ENCODE measurements around the gene PCSK2. TPM values are rescaled to one million over a fixed set of nuclear protein-coding genes. Genes with fewer than 3 reads are reported as not detected.

Gene PCSK2
- polyA plus RNA-seq, 1 donor, result 0.20 TPM

DNA sequence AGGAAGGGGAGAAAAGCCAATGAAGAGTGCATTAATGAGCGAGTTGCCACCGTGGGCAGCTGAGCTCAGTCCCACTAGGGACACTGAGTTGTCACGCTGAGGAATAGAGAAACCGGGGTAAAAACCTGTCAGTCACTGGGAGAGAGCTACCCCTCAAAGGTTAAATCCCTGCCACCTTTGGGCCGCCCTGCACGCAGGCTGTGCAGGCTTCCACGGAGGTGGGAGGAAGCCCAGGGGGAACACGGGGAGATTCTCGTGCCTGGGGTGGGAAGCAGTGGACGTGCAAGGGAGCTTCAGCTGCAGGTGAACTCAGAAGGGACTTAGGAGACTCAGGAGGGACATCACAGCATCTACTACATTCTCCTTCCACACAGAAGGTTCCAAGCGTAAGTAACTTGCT is 253.9 kb downstream of the PCSK2 start:
- no peak for DNase-seq (ENCODE audit: low read depth)

DNA sequence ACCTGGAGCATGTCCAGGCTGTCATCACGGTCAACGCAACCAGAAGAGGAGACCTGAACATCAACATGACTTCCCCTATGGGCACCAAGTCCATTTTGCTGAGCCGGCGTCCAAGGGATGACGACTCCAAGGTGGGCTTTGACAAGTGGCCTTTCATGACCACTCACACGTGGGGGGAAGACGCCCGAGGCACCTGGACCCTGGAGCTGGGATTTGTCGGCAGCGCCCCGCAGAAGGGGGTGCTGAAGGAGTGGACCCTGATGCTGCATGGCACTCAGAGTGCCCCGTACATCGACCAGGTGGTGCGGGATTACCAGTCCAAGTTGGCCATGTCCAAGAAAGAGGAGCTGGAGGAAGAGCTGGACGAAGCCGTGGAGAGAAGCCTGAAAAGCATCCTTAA is 254.8 kb downstream of the PCSK2 start:
- no peak for DNase-seq (ENCODE audit: low read depth)

- DNase-seq (ENCODE audit: low read depth), result no peak
Observed at GRCh38 chr20:17482536-17482935, 255.7 kb downstream of the PCSK2 start.

- no peak for DNase-seq (ENCODE audit: low read depth)
Observed at GRCh38 chr20:17485017-17485416, 258.2 kb downstream of the PCSK2 start.

GRCh38 chr20:17488916-17489600 is 262.2 kb downstream of the PCSK2 start:
- DNase-seq (ENCODE audit: low read depth), result no peak

GRCh38 chr20:17490501-17490900 is 263.7 kb downstream of the PCSK2 start:
- DNase-seq (ENCODE audit: low read depth), result no peak

- no peak for DNase-seq (ENCODE audit: low read depth)
Observed at GRCh38 chr20:17491041-17491440, 264.2 kb downstream of the PCSK2 start.

GRCh38 chr20:17491488-17491887 is 264.6 kb downstream of the PCSK2 start:
- DNase-seq (ENCODE audit: low read depth), result no peak

DNA sequence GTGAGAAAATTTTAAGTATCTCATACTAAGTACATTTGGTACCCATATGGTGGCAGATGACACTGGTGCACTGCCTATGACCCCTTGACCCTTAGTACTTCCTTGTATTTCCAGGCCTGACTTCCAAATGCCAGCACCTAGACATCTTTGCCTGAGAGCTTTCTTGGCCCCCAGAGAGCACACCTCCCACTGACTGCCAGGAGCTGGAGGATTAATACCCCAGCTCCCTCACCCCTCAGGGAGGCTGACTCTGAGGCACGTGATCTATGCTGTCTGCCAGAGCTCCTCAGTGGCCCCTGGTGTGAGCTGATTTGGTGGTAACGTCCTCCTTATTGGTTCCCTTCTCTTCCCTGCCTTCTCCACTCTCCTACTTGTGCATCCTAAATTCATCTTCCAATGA is 266.3 kb downstream of the PCSK2 start:
- no peak for DNase-seq (ENCODE audit: low read depth)

DNA sequence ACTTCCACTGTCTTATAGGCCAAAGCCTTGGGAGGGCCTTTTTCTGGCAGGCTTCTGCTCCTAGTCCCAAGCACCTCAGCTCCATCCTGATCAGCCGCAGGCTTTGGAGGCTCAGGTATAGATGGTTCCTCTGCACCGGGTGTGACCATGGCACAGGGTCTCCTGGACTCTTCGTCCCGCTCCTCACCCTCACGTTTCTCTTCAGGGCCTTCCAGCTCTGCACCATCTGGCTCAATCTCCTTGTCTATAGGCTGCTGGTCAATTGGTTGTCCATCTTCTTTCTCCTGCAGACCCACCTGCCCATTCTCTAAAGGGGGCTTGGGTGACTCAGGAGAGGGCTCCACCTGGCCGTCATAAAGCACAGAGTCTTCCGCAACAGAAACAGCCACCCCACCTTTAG is 267.4 kb downstream of the PCSK2 start:
- no peak for DNase-seq (ENCODE audit: low read depth)

GRCh38 chr20:17495826-17496225 is 269.0 kb downstream of the PCSK2 start:
- no peak for DNase-seq (ENCODE audit: low read depth)

DNA sequence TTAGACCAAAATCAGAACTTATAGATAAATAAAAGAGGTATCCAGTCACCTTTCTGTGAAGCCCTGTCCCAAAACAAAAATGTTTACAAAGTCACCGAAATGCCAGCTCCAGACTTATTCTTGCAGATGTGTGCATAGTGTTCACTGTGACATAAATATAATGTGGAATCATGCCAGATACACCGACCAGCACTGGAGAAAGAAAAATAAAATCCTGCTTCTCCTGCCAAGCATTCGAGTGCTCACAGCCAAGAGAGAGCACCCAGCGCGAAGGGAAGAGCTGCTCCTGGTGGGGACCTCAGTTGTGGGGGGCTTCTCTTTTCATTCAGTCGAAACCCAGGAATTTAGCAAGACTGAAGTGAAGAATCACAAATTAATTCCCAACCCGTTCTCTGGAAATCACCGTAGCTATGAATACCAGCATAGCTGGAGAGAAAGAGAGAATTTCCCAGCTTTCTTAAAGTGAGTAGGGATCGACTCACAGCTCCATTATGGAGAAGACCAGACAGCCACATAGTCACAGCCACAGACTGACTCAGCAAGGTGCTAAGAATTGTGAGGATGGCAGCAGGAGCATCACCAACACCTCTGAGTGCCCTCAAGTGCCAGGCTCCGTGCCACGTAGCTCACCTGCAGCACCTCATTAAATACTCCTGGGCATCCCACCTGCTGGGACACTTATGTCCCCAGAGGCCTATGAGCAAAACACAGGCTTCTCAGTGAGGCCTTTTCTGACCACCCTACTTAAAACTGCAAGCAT is 271.2 kb downstream of the PCSK2 start:
- no peak for DNase-seq (ENCODE audit: low read depth)

DNA sequence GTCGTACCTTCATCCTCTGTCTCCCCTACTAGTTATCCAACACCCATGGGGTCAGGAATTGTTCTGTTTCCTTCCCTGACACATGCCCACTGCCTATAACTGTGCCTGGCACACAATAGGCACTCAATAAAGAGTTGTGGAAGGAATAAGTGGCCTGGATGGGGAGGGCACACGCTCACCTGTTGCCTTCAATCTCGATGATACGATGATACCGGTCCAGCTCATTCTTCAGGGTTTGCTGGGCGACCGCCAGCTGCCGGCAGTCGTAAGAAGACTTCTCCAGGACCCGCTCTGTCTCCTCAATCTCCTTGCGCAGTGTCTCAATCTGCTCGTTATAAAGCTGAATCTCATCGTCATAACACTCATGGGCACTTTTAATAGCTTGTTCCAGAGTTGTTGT is 271.8 kb downstream of the PCSK2 start:
- DNase-seq (ENCODE audit: low read depth), result no peak

DNA sequence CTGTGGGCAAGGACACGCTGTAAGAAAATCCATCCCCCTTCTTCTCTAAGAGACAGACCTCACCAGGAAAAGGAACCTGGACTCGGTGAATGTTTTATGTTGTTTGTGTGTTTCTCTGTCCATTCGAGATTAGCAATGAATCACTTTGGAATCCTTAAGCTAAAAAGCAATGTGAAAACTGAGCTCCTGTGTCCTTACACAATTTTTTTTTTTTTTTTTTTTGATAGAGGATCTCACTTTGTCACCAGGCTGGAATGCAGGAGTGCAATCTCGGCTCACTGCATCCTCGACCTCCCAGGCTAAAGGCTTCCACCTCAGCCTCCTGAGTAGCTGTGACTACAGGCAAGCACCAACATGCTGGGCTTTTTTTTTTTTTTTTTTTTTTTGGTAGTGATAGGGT is 272.2 kb downstream of the PCSK2 start:
- no peak for DNase-seq (ENCODE audit: low read depth)

- DNase-seq (ENCODE audit: low read depth), result no peak
Observed at GRCh38 chr20:17500271-17500670, 273.4 kb downstream of the PCSK2 start.

DNA sequence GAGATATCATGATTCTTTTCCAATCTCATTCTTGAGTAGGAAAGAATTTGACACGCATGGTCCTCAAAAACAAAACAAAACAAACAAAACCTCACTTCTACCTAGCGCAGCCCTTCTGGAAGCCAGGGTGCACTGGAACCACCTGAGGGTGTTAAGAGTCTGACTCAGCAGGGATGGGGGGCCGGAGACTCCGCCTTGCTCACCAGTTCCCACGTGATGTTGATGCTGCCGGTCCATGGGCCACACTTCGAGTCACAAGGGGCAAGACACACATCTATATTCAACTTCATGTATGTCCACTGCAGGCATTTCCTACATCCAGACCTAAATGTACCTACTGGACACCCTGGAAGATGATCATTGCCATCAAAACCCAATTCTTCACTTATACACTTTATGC is 274.0 kb downstream of the PCSK2 start:
- no peak for DNase-seq (ENCODE audit: low read depth)

DNA sequence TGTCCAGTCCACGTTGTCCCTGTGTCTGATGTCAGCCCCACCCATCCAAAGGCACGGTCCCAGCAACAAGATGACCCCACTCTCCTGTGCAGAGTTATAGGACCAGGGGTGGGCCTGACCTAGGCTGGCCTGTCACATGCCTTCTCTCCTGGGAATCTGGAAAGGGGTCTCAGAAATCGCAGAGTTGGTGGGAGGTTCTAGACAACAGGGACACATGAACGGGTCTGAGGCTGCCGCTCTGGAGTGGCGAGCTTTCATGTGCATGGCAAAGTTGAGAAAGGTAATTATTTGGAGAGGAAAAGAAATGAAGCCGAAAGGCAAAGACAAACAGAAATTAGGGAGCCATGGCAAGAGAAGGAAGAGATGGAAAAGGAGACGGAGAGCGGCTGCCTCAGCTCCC is 274.9 kb downstream of the PCSK2 start:
- DNase-seq (ENCODE audit: low read depth), result no peak

DNA sequence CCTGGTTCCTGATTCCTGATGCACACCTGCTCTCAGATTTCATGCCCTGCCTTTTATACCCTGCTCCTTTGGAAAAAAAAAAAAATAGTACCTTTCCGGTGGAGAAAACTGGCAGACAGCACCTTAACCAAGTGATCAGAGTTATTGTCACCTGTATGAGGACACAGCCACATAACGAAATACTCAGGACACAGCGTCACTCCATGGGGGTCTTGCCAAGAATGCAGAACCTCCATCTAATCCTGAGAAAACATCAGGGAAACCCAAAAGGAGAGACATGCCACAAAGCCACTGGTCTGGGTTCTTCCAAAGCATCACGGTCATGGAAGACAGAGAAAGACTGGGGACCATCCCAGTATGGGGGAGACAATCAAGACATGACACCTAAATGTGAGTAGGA is 275.3 kb downstream of the PCSK2 start:
- no peak for DNase-seq (ENCODE audit: low read depth)

- no peak for DNase-seq (ENCODE audit: low read depth)
Observed at GRCh38 chr20:17503301-17504065, 276.6 kb downstream of the PCSK2 start.

- DNase-seq (ENCODE audit: low read depth), result no peak
Observed at GRCh38 chr20:17504066-17504897, 277.4 kb downstream of the PCSK2 start.

DNA sequence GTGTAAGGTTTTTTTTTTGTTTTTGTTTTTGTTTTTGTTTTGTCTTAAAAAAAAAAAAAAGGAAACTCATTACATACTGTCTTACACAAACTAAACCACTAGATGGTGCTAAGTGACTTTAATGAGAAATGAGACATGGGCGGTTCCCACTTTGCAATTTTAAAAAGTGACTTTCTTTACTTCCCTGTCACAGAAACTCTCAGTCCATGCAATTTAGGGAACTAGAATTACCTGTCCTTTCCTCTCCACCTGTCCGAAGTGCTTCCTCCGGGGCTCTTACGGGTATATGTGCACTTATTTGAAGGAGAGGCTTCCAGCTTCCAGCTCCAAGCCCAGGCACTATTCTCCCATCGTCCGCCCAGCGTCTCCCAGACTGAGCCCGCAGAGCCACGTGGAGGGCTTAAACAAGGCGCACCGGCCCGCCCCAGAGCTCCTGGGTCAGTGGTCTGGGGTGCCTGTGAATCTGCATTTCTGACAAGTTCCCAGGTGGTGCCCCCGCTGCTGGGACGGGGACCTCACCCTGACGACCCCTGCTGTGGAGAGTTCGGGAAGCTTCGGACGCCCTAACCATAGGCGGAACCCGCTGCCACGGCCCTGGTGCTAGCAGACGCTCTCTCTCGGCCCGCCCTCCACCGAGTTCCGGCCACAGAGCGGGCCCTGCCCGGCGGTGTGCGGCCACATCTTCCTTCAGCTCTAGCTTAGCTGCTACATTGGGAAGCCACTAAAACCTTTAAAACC is 278.2 kb downstream of the PCSK2 start:
- peak; percentile 51 for DNase-seq (ENCODE audit: low read depth)

Measured in forelimb muscle (tissue), 1 donor.